ENCODE data around the gene HOXC12.

The HOXC12 gene

DNA sequence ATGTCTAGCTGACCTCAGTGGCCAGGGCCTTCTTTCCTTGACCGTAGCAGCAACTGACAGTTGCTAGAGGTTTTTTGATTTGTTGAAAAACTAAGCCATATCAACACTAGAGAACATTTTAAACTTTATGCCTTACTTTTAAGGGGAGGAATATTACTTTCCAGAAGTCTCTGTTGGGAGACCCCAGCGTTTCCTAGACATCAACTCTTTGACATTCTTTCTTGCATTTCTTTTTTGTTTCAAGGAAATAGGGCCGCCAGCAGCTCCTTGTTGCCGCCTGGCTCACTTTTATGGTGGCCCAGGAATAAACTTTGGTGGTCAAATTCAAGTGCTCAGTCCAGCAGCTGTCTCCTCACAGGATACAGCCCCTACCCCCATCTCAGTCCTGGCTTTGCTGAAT, 15.7 kb downstream of the HOXC12 start:
- TF ChIP-seq EZH2 (IDR thresholded peaks at IDR 0.05; ENCODE audit: borderline replicate concordance, low read length) (no peak), CTCF (IDR thresholded peaks at IDR 0.05; ENCODE audit: low read length) (no peak)
- Histone ChIP-seq H3K4me1 (ENCODE audit: insufficient read depth, low read length, severe bottlenecking) (no peaks in the 10 kb centered on the region), H3F3A (ENCODE audit: insufficient read depth, low read length) (no peaks in the 10 kb centered on the region), H4K20me1 (ENCODE audit: insufficient read depth, low read length) (no peaks in the 10 kb centered on the region), H2AFZ (ENCODE audit: low read length) (no peak overlapping the region), H3K4me3 (ENCODE audit: low read depth, low read length, poor library complexity, severe bottlenecking) (no peak overlapping the region), H3K36me3 (ENCODE audit: insufficient read depth, low read length) (no peaks in the 10 kb centered on the region), H3K79me2 (ENCODE audit: insufficient read depth, low read length) (no peaks in the 10 kb centered on the region), H3K27me3 (ENCODE audit: insufficient read depth, low read length) (peaks cover 7% of the 10 kb centered on the region; the same call in 1 of the 2 replicates), H3K9ac (ENCODE audit: low read length) (no peak overlapping the region), H3K9me3 (ENCODE audit: low read length) (no peaks in the 10 kb centered on the region), H3K4me2 (ENCODE audit: low read length) (no peak overlapping the region), H3K9me2 (ENCODE audit: low read depth, low read length) (no peaks in the 10 kb centered on the region), H3K27ac (ENCODE audit: low read depth, low read length, poor library complexity, severe bottlenecking) (no peak overlapping the region)

GRCh38 chr12:53971129-53971528, 16.4 kb downstream of the HOXC12 start:
- Histone ChIP-seq H3K9me3 (ENCODE audit: low read length) (no peaks in the 10 kb centered on the region), H3K4me1 (ENCODE audit: insufficient read depth, low read length, severe bottlenecking) (no peaks in the 10 kb centered on the region), H3K79me2 (ENCODE audit: insufficient read depth, low read length) (no peaks in the 10 kb centered on the region), H3K9me2 (ENCODE audit: low read depth, low read length) (no peaks in the 10 kb centered on the region), H2AFZ (ENCODE audit: low read length) (no peak overlapping the region), H3F3A (ENCODE audit: insufficient read depth, low read length) (no peaks in the 10 kb centered on the region), H4K20me1 (ENCODE audit: insufficient read depth, low read length) (no peaks in the 10 kb centered on the region), H3K4me2 (ENCODE audit: low read length) (no peak overlapping the region), H3K36me3 (ENCODE audit: insufficient read depth, low read length) (no peaks in the 10 kb centered on the region), H3K27ac (ENCODE audit: low read depth, low read length, poor library complexity, severe bottlenecking) (no peak overlapping the region), H3K9ac (ENCODE audit: low read length) (no peak overlapping the region), H3K4me3 (ENCODE audit: low read depth, low read length, poor library complexity, severe bottlenecking) (no peak overlapping the region), H3K27me3 (ENCODE audit: insufficient read depth, low read length) (peaks cover 7% of the 10 kb centered on the region; the same call in 1 of the 2 replicates)
- no peak for TF ChIP-seq CTCF (IDR thresholded peaks at IDR 0.05; ENCODE audit: low read length)
- no peak for TF ChIP-seq EZH2 (IDR thresholded peaks at IDR 0.05; ENCODE audit: borderline replicate concordance, low read length)

GRCh38 chr12:53971686-53972085, 17.0 kb downstream of the HOXC12 start:
- H3K79me2 ChIP-seq (ENCODE audit: insufficient read depth, low read length): no peaks in the 10 kb centered on the region
- no peaks in the 10 kb centered on the region for H3K4me1 ChIP-seq (ENCODE audit: insufficient read depth, low read length, severe bottlenecking)
- no peaks in the 10 kb centered on the region for H4K20me1 ChIP-seq (ENCODE audit: insufficient read depth, low read length)
- no peak overlapping the region for H3K4me2 ChIP-seq (ENCODE audit: low read length)
- H3K9me3 ChIP-seq (ENCODE audit: low read length): no peaks in the 10 kb centered on the region
- H3K9ac ChIP-seq (ENCODE audit: low read length): no peak overlapping the region
- no peak overlapping the region for H3K4me3 ChIP-seq (ENCODE audit: low read depth, low read length, poor library complexity, severe bottlenecking)
- H3K36me3 ChIP-seq (ENCODE audit: insufficient read depth, low read length): no peaks in the 10 kb centered on the region
- H3K27ac ChIP-seq (ENCODE audit: low read depth, low read length, poor library complexity, severe bottlenecking): no peak overlapping the region
- H3K9me2 ChIP-seq (ENCODE audit: low read depth, low read length): no peaks in the 10 kb centered on the region
- TF ChIP-seq EZH2 (IDR thresholded peaks at IDR 0.05; ENCODE audit: borderline replicate concordance, low read length) (no peak), CTCF (IDR thresholded peaks at IDR 0.05; ENCODE audit: low read length) (no peak)
- H3K27me3 ChIP-seq (ENCODE audit: insufficient read depth, low read length): peaks cover 7% of the 10 kb centered on the region; the same call in 1 of the 2 replicates
- no peaks in the 10 kb centered on the region for H3F3A ChIP-seq (ENCODE audit: insufficient read depth, low read length)
- H2AFZ ChIP-seq (ENCODE audit: low read length): no peak overlapping the region

Data from OCI-LY1 (cell line).